CD14-positive monocyte (primary cell): ENCODE data around the gene BMPR1B. TPM values are rescaled to one million over a fixed set of nuclear protein-coding genes. Genes with fewer than 3 reads are reported as not detected.

Experiments
- DNase-seq, 3 donors: peaks; one replicate each; pipeline ENCODE4 v3.0.0-alpha.2; 2011 to 2022
- H2AFZ ChIP-seq: 2 replicates; pipeline ENCODE4 v1.6.0; 2012; ENCODE audit warnings: mild to moderate bottlenecking, low read depth, low read length, inconsistent platforms; ENCODE audit not compliant: insufficient read depth, poor library complexity, severe bottlenecking
- H3K27ac ChIP-seq, 2 donors: 1 replicate in 1 of 2; 2 replicates in 1 of 2; pipeline ENCODE4 v1.5.1; 2012 to 2013; ENCODE audit warnings: low read length in 2 of 2, control low read depth in 1 of 2, inconsistent platforms in 1 of 2, low read depth in 1 of 2, mild to moderate bottlenecking in 1 of 2
- H3K27me3 ChIP-seq, 2 donors: one replicate each; pipeline versions ENCODE4 v1.6.0 to v1.6.1; 2011 to 2013; ENCODE audit warnings: low read length in 2 of 2; ENCODE audit not compliant: control insufficient read depth in 2 of 2, insufficient read depth in 2 of 2
- H3K36me3 ChIP-seq, 2 donors: replicated peaks in 1 of 2; 1 replicate in 1 of 2; 2 replicates in 1 of 2; pipeline versions ENCODE4 v1.5.1 to v1.6.1; 2012 to 2013; ENCODE audit warnings: low read length in 2 of 2, control low read depth in 1 of 2, inconsistent platforms in 1 of 2, mild to moderate bottlenecking in 1 of 2; ENCODE audit not compliant: insufficient read depth in 2 of 2, control insufficient read depth in 1 of 2
- H3K4me1 ChIP-seq, 2 donors: 1 replicate in 1 of 2; 2 replicates in 1 of 2; pipeline versions ENCODE4 v1.5.1 to v1.6.1; 2012 to 2013; ENCODE audit warnings: low read length in 2 of 2, control low read depth in 1 of 2, inconsistent platforms in 1 of 2, mild to moderate bottlenecking in 1 of 2, moderate library complexity in 1 of 2; ENCODE audit not compliant: insufficient read depth in 2 of 2, control insufficient read depth in 1 of 2
- H3K4me2 ChIP-seq: replicated peaks from 2 replicates; pipeline ENCODE3; 2012; ENCODE audit warnings: low read length, moderate library complexity, mild to moderate bottlenecking; ENCODE audit not compliant: poor library complexity, severe bottlenecking; ENCODE audit errors: extremely low read depth
- H3K4me3 ChIP-seq, 3 experiments: fragments of 200-600 bp in 1 of 3; sonication (generic) in 1 of 3; replicated peaks in 1 of 3; 1 replicate in 2 of 3; 2 replicates in 1 of 3; pipeline ENCODE4 v1.5.1; 2011 to 2013; ENCODE audit warnings: low read length in 3 of 3, mild to moderate bottlenecking in 3 of 3, control low read depth in 2 of 3, low read depth in 2 of 3, inconsistent platforms in 1 of 3, moderate library complexity in 1 of 3
- H3K79me2 ChIP-seq: 2 replicates; pipeline ENCODE4 v1.6.0; 2012; ENCODE audit warnings: mild to moderate bottlenecking, control low read depth, inconsistent platforms, low read length, moderate library complexity; ENCODE audit not compliant: insufficient read depth
- H3K9ac ChIP-seq: 2 replicates; pipeline ENCODE4 v1.6.0; 2017; ENCODE audit warnings: low read length, mild to moderate bottlenecking; ENCODE audit not compliant: insufficient read depth, poor library complexity, severe bottlenecking
- H3K9me3 ChIP-seq, 2 donors: replicated peaks in 1 of 2; 1 replicate in 1 of 2; 2 replicates in 1 of 2; pipeline versions ENCODE4 v1.5.1 to v1.6.1; 2012 to 2013; ENCODE audit warnings: low read length in 2 of 2, control low read depth in 1 of 2; ENCODE audit not compliant: control insufficient read depth in 1 of 2, insufficient read depth in 1 of 2
- H4K20me1 ChIP-seq: 2 replicates; pipeline ENCODE4 v1.6.0; 2012; ENCODE audit warnings: mild to moderate bottlenecking, low read length, control low read depth, moderate library complexity; ENCODE audit not compliant: insufficient read depth
- H3K27ac Mint-ChIP-seq, 7 donors: one replicate each; pipeline ENCODE4 v1.8.0; 2020; ENCODE audit warnings: mild to moderate bottlenecking in 7 of 7, mixed read lengths in 7 of 7, moderate library complexity in 6 of 7, inconsistent platforms in 2 of 7
- H3K27me3 Mint-ChIP-seq, 3 donors: one replicate each; pipeline ENCODE4 v1.8.0; 2021 to 2022; ENCODE audit warnings: low read depth in 3 of 3, mild to moderate bottlenecking in 3 of 3, mixed read lengths in 3 of 3, moderate library complexity in 3 of 3, inconsistent platforms in 1 of 3
- H3K36me3 Mint-ChIP-seq, 2 donors: one replicate each; pipeline ENCODE4 v1.8.0; 2020; ENCODE audit warnings: mixed read lengths in 2 of 2, inconsistent platforms in 1 of 2, mild to moderate bottlenecking in 1 of 2
- H3K4me1 Mint-ChIP-seq: one replicate; pipeline ENCODE4 v1.8.0; 2020; ENCODE audit warnings: mild to moderate bottlenecking, mixed read lengths
- H3K4me3 Mint-ChIP-seq, 2 donors: one replicate each; pipeline ENCODE4 v1.8.0; 2020; ENCODE audit warnings: mild to moderate bottlenecking in 2 of 2, mixed read lengths in 2 of 2, moderate library complexity in 1 of 2
- H3K9me3 Mint-ChIP-seq, 7 donors: one replicate each; pipeline ENCODE4 v1.8.0; 2020 to 2022; ENCODE audit warnings: mixed read lengths in 7 of 7, mild to moderate bottlenecking in 6 of 7, moderate library complexity in 6 of 7, inconsistent platforms in 2 of 7
- WGBS: methylation state at CpG from one replicate; pipeline ENCODE4 v1.1.5; 2013; ENCODE audit warnings: missing lambda C conversion rate; ENCODE audit not compliant: insufficient coverage; 5-methylcytosine and 5-hydroxymethylcytosine counted together
- intact Hi-C, 2 donors: fragments of 100-400 bp; cut with micrococcal nuclease; formaldehyde crosslinking; loops; one replicate each; pipeline versions ENCODE4 v1.15.0 to v1.15.1; 2023
- polyA plus RNA-seq, 3 donors: library from polyadenylated mRNA; depleted of rRNA in 1 of 3; unstranded in 2 of 3; stranded (reverse) in 1 of 3; fragments of 300-500 nt in 2 of 3; fragments of >200 nt in 1 of 3; fragmentation: Illumina TruSeq in 2 of 3; gene quantifications; 1 replicate in 2 of 3; 2 replicates in 1 of 3; pipeline ENCODE4 v1.2.3, GENCODE V29; 2012 to 2021
- TF ChIP-seq, protein P1 (sequence below): fragments of 200-600 bp; IDR thresholded peaks from one replicate; pipeline ENCODE4 v1.8.0; 2022; ENCODE audit warnings: antibody characterized with exemption, mild to moderate bottlenecking

The BMPR1B gene
- polyA plus RNA-seq, 3 donors, result not detected

DNA sequence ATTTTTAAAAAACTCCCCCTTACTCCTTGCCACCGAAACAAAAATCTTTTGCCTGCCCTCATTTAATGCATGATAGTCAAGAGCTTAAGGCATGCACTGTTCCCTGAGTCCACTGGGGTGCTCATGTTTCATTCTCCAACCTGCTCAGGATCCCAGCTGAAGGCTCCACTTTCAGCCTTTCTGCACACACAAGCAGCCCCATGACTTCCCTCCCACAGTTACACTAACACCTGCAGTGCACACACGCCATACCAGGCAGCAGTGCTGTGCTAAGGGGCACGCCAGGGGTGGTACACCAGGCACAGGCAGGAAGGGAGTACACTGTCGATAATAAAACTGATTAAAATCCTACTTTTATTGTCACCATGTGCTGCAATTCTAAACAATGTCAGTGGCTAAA, 385.2 kb downstream of the BMPR1B start:
- Mint-ChIP-seq H3K4me3 (no peak overlapping the region), H3K27ac (no peak overlapping the region), H3K36me3 (no peaks in the 10 kb centered on the region), H3K9me3 (peaks cover 0 to 11% (median 8%) of the 10 kb centered on the region in 7 donors), H3K27me3 (peaks cover 0 to 2% (median 0%) of the 10 kb centered on the region in 3 donors), H3K4me1 (no peaks in the 10 kb centered on the region)
- H3K79me2 ChIP-seq, result no peaks in the 10 kb centered on the region
- no peaks in the 10 kb centered on the region for H4K20me1 ChIP-seq
- H2AFZ ChIP-seq, result no peak overlapping the region
- 86% methylated on average over 2 of the region's 4 CpGs for WGBS
- DNase-seq, result no peak
- H3K4me2 ChIP-seq, result no peak overlapping the region
- no peak overlapping the region for H3K9ac ChIP-seq
- no peaks in the 10 kb centered on the region for H3K36me3 ChIP-seq
- H3K9me3 ChIP-seq, result peaks cover 5 to 6% of the 10 kb centered on the region in 2 donors
- no peaks in the 10 kb centered on the region for H3K4me1 ChIP-seq
- TF ChIP-seq, protein P1, sequence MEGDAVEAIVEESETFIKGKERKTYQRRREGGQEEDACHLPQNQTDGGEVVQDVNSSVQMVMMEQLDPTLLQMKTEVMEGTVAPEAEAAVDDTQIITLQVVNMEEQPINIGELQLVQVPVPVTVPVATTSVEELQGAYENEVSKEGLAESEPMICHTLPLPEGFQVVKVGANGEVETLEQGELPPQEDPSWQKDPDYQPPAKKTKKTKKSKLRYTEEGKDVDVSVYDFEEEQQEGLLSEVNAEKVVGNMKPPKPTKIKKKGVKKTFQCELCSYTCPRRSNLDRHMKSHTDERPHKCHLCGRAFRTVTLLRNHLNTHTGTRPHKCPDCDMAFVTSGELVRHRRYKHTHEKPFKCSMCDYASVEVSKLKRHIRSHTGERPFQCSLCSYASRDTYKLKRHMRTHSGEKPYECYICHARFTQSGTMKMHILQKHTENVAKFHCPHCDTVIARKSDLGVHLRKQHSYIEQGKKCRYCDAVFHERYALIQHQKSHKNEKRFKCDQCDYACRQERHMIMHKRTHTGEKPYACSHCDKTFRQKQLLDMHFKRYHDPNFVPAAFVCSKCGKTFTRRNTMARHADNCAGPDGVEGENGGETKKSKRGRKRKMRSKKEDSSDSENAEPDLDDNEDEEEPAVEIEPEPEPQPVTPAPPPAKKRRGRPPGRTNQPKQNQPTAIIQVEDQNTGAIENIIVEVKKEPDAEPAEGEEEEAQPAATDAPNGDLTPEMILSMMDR, result no peak
- H3K27me3 ChIP-seq, result no peaks in the 10 kb centered on the region
- no peak overlapping the region for H3K27ac ChIP-seq
- no peak overlapping the region for H3K4me3 ChIP-seq
- intact Hi-C loops, result no loop called here

DNA sequence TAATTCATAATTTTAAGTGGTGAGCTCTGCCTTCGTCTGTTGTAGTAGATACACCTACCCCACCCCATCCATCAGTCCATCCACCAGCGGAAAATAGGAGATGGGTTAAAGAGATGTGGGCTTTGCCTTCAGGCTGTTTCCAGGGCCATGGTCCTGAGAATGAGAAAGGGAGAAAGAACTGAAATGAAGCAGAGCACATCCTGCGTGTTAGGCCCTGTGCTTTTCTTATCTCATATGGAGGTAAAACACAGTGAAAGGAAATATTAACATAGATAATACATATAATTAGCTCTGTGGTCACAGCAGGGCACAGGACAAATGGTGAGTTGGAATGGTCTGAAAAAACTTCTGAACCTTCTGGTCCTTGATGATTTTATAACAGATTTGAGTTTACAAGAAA, 393.5 kb downstream of the BMPR1B start:
- no peaks in the 10 kb centered on the region for H3K79me2 ChIP-seq
- H3K27me3 ChIP-seq, result no peaks in the 10 kb centered on the region
- no peaks in the 10 kb centered on the region for H3K9me3 Mint-ChIP-seq
- intact Hi-C loops, result loop anchor here in 1 of 2 donors (10.0 kb wide), 1 partner anchor 1204 kb away; no protein-coding TSS in a partner anchor
- H3K4me1 ChIP-seq, result no peaks in the 10 kb centered on the region
- no peak overlapping the region for H3K4me3 ChIP-seq
- no peak overlapping the region for H3K27ac ChIP-seq
- peaks cover 3% of the 10 kb centered on the region for H3K4me1 Mint-ChIP-seq
- H2AFZ ChIP-seq, result no peak overlapping the region
- no peaks in the 10 kb centered on the region for H3K36me3 Mint-ChIP-seq
- DNase-seq, result no peak
- WGBS, result no CpG with 5 or more reads among the region's 3 CpGs
- H3K27me3 Mint-ChIP-seq, result peaks cover 0 to 2% (median 0%) of the 10 kb centered on the region in 3 donors
- H4K20me1 ChIP-seq, result no peaks in the 10 kb centered on the region
- no peak overlapping the region for H3K27ac Mint-ChIP-seq
- no peak overlapping the region for H3K9ac ChIP-seq
- H3K36me3 ChIP-seq, result no peaks in the 10 kb centered on the region
- no peak overlapping the region for H3K4me2 ChIP-seq
- TF ChIP-seq, protein P1, result no peak
- H3K9me3 ChIP-seq, result no peaks in the 10 kb centered on the region
- no peak overlapping the region for H3K4me3 Mint-ChIP-seq
